Dedifferentiated amniotic fluid mesenchymal stem cell (primary cell): Measurements from ENCODE around the gene OR2AK2.
"Not testable (repeated sequence)": the region's sequence is repeated elsewhere in the genome, so short reads cannot be mapped to it uniquely, and the experiment has no call there.

Source experiments
- DNase-seq: peaks from one replicate; pipeline ENCODE4 v3.0.0-alpha.2; 2016; ENCODE audit errors: extremely low spot score

The OR2AK2 gene, protein sequence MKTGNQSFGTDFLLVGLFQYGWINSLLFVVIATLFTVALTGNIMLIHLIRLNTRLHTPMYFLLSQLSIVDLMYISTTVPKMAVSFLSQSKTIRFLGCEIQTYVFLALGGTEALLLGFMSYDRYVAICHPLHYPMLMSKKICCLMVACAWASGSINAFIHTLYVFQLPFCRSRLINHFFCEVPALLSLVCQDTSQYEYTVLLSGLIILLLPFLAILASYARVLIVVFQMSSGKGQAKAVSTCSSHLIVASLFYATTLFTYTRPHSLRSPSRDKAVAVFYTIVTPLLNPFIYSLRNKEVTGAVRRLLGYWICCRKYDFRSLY

GRCh38 chr1:247964933-247965332 is at the start of gene OR2AK2:
OR2AK2 (plus strand) TSS chr1:247965233; CDS start chr1:247965377, 144 bp downstream.
- DNase-seq: no peak

DNA sequence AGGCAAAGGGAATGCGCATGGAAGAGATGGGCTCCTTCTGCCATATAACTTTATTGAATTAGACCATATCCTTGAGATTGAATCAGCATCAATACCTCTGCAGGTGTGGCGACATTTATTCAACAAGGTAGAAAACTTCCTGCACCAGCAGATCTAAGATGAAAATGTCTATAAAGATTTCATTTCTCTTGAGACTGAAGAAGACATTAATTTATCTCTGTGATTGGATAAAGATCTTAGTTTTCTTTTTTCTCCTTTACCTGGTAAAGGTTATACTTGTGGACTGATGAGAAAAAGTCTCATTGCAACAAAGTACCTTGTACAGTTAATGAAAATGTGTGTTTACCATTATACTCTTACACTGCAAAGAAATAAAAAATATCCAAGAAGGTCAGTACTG is 45.1 kb upstream of the OR2AK2 start, which contains the start of gene OR2T8:
Gene OR2T8, plus strand, starts transcription at position 301 of the 400 bp plus-strand sequence. CDS start 766 bp downstream, outside the sequence.
- DNase-seq: no peak

DNA sequence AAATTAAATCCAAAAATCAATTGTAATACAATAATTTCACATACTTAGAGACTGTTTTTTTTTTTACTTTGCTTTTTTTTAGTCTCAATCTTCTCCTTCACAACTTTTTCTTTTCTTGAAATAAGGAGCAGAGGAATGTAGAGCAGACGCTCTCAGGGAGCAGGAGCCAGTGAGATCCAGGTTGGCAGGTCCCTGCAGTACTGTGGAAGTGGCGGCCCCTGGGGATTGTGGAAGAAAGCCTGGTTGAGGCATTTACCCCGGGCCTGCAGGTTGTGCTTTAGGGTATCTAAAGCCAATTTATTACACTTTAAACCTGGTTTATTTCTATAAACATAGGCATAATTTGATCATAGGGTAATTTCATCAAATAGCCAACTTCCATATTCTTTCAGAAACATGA is 41.1 kb upstream of the OR2AK2 start:
- no peak for DNase-seq

- no peak for DNase-seq
Measured at GRCh38 chr1:247924868-247925267, 40.2 kb upstream of the OR2AK2 start, which contains the start of gene OR2AJ1. OR2AJ1 (plus strand) TSS chr1:247924889; CDS start chr1:247933769, 8,880 bp downstream.

GRCh38 chr1:247933989-247934388 is 31.0 kb upstream of the OR2AK2 start:
- no peak for DNase-seq

- DNase-seq: no peak
Measured at GRCh38 chr1:247935781-247936180, 29.3 kb upstream of the OR2AK2 start.

DNA sequence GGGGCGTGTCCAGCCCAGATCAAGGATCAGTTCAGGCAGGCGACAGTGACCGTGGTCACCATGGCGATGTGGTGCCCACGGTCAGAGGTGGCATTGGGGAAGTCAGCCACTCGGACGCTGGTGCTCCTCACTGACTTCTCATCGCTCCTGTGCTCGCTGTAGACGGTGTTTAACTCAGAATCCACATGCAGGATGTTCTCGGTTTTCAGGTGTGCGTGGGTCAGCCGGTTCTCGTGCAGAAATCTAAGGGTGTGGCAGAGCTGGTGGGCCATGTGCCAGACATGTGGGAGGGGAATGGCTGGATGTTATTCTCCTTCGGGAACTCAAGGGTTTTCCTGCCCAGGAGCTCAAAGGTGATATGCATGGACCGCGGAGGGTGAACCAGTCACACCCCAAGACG is 28.6 kb upstream of the OR2AK2 start:
- no peak for DNase-seq

DNA sequence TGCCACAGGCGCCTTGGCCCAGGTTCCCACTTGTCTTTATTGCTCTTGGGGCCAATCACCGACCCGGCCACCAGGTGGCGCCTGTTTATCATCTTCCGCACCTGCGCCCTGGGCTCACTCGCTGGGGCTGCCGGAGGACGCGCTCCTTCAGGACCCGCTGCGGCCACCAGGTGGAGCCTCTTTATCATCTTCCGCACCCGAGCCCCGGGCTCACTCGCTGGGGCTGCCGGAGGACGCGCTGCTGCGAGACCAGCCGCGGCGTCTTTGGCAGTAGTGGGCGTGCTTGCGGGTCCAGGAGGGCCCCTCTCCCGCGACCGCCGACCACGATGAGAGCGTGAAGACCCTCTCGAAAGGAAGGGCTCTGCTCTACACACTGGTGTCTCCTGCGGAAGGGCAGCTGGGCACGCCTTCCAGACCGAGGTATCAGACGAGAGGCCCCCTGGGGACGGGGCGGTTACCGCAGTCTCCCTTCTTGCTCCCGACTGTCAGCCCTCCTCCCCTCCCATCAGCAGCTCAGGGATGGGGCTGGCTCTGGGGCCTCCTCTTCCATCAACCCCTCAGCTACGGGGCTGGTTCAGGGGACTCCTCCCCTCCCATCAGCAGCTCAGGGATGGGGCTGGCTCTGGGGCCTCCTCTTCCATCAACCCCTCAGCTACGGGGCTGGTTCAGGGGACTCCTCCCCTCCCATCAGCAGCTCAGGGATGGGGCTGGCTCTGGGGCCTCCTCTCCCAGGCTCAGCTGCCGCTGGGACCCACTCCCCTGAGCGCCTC is 27.9 kb upstream of the OR2AK2 start:
- not testable (repeated sequence) for DNase-seq

DNA sequence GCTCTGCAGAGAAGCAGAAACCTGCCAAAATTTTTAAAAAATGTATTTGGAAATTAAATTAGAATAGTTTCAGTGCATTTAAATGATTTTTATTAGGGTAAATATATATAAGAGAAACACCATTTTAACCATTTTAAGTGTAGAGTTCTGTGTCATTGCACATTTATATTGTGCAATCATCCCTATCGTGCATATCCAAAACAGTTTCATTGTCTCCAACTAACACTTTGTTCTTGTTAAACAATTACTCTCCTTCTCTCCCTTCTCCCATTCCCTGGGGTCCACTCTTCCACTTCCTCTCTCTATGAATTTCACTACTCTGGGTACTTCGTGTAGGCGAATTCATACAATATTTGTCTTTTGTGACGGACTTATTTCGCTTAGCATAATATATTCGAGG is 22.4 kb upstream of the OR2AK2 start:
- DNase-seq: no peak

DNA sequence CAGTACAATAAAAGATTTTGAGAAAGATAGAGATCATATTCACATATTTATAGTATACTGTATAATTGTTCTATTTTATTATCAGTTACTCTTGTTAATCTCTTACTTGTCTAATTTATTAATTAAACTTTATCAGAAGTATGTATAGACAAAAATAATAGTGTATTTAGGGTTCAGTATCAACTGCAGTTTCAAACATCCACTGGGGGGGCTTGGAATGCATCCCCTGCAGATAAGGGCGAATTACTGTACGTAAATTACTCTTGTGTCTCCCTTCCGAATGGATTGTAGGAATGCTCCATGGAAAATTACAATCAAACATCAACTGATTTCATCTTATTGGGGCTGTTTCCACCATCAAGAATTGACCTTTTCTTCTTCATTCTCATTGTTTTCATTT is 16.5 kb upstream of the OR2AK2 start, which contains the start of gene OR2L8:
Gene OR2L8, plus strand, starts transcription at position 301 of the 400 bp plus-strand sequence. Its CDS starts 0 bp downstream, at position 301.
- DNase-seq: no peak

- DNase-seq: no peak
Measured at GRCh38 chr1:247953408-247953807, 11.6 kb upstream of the OR2AK2 start.

- DNase-seq: no peak
Measured at GRCh38 chr1:247961791-247962190, 3.2 kb upstream of the OR2AK2 start.

DNA sequence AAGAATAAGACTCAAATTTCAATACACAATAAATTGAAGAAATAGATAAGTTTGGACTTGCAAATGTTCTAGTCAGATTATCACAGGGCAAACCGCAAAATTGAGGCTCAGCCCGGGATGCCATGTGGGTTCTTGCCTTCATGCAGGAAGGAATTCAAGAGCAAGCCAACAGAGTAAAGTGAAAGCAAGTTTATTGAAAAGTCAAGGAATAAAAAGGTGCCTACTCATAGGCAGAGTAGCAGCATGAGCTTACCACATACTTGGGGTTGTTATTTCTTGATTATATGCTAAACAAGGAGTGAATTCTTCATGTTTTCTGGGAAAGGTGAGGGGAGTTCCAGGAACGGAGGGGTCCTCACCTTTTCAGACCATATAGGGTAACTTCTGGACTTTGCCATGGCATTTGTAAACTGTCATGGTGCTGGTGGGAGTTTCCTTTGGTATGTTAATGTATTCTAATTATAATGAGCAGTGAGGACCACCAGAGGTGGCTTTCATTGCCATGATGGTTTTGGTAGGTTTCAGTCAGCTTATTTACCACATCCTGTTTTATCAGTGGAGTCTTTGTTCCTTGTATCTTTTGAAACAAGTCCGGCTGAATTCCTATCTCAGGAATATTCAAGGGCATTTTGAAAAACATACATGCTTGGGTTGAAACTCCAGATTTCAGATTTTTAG is 2.0 kb upstream of the OR2AK2 start:
- DNase-seq: no peak

- no peak for DNase-seq
Measured at GRCh38 chr1:247966532-247967204, 1.6 kb downstream of the OR2AK2 start.

DNA sequence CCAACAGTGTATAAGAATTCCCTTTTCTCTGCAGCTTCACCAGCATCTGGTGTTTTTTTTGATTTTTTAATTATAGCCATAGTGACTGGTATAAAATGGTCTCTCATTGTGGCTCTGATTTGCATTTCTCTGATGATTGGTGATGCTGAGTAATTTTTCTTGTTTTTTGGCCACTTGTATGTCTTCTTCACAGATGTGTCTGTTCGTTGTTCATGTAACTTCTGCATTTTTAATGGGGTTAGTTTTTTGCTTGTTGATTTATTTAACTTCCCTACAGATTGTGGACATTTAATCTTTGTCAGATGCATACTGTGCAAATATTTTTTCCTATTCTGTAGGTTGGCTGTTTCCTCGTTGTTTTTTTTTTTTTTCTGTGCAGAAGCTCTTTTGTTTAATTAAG is 28.0 kb downstream of the OR2AK2 start:
- DNase-seq: no peak

GRCh38 chr1:247998811-247999210 is 33.8 kb downstream of the OR2AK2 start:
- DNase-seq: no peak

GRCh38 chr1:248000169-248000568 is 35.1 kb downstream of the OR2AK2 start:
- no peak for DNase-seq

DNA sequence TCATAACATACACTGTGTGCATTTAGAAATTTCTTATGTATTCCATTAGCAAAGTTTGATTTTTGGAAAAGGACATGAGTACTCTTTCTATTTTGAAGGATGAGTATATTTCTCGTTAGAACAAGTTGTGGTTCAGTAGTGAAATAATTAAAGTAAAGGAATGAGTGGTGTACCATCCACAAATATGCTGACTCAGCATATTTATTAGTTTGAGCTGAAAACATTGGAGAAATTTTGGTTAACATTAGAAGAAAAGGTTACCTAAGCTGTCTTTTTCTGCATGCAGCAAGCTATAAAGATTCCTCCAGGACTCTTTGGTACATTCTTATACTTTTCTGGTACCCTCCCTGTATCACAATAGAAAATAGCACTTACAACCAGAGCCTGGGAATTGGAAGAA is 42.7 kb downstream of the OR2AK2 start:
- no peak for DNase-seq

- DNase-seq: no peak
Measured at GRCh38 chr1:248009681-248010080, 44.6 kb downstream of the OR2AK2 start.

DNA sequence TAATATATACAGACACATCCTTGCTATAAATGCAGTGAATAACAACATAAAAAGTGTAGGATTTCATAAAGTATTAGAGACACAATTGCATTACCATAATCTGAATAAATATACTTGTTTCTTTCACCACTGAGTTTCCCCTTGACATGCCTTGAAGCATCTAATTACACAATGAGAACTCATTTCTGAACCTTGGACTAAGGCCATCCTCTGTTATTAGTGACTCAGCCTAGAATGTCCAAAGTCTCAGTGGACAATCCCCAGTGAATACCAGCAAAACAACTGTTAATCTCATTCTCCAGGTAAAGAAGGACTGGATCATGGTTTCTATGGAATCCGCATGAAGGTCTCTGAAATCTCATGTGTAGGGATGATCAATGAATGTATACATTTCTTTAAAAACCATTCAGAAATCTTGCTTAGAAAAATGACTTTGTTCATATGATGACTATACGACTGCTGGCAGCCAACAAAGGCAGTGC is 48.2 kb downstream of the OR2AK2 start, which contains the start of gene OR2L5:
Gene OR2L5, plus strand, starts transcription at position 432 of the 482 bp plus-strand sequence. CDS start 8,288 bp downstream, outside the sequence.
- no peak for DNase-seq

- DNase-seq: no peak
Measured at GRCh38 chr1:248015803-248016202, 50.8 kb downstream of the OR2AK2 start.
